ENCODE measurements around the gene CFAP119.
"Not testable (repeated sequence)": the region's sequence is repeated elsewhere in the genome, so short reads cannot be mapped to it uniquely, and the experiment has no call there.

Gene CFAP119

GRCh38 chr16:30761928-30762902 is at the start of gene CFAP119, which contains the start of gene RNF40:
CFAP119 (minus strand) TSS chr16:30762062; CDS start chr16:30761748, 314 bp downstream.
RNF40 (plus strand) TSS chr16:30762322; CDS start chr16:30762546, 224 bp downstream.
- DNase-seq, result peak; percentile 97

GRCh38 chr16:30809675-30810074 is 47.8 kb upstream of the CFAP119 start:
- DNase-seq, result not testable (repeated sequence)

- DNase-seq, result not testable (repeated sequence)
Observed at GRCh38 chr16:30808890-30809426, 47.1 kb upstream of the CFAP119 start.

GRCh38 chr16:30808146-30808545 is 46.3 kb upstream of the CFAP119 start:
- no peak for DNase-seq

- DNase-seq, result peak; percentile 92
Observed at GRCh38 chr16:30805370-30806169, 43.7 kb upstream of the CFAP119 start.

- DNase-seq, result peak; percentile 50
Observed at GRCh38 chr16:30805056-30805369, 43.2 kb upstream of the CFAP119 start.

- DNase-seq, result no peak
Observed at GRCh38 chr16:30802936-30803335, 41.1 kb upstream of the CFAP119 start.

- DNase-seq, result peak; percentile 13
Observed at GRCh38 chr16:30797670-30798309, 35.9 kb upstream of the CFAP119 start.

GRCh38 chr16:30794634-30795033 is 32.8 kb upstream of the CFAP119 start:
- DNase-seq, result no peak

GRCh38 chr16:30793508-30794069 is 31.7 kb upstream of the CFAP119 start:
- DNase-seq, result no peak

GRCh38 chr16:30787613-30788378 is 25.9 kb upstream of the CFAP119 start:
- no peak for DNase-seq

- peak; percentile 75 for DNase-seq
Observed at GRCh38 chr16:30786936-30787612, 25.2 kb upstream of the CFAP119 start, which contains the start of gene ZNF629. ZNF629 (minus strand) TSS chr16:30787205; CDS start chr16:30784482, 2,723 bp downstream.

- peak; percentile 71 for DNase-seq
Observed at GRCh38 chr16:30786115-30786935, 24.5 kb upstream of the CFAP119 start.

- DNase-seq, result no peak
Observed at GRCh38 chr16:30785126-30786106, 23.6 kb upstream of the CFAP119 start.

- no peak for DNase-seq
Observed at GRCh38 chr16:30784215-30784614, 22.4 kb upstream of the CFAP119 start.

GRCh38 chr16:30783280-30784109 is 21.6 kb upstream of the CFAP119 start:
- no peak for DNase-seq

- DNase-seq, result no peak
Observed at GRCh38 chr16:30782486-30783279, 20.8 kb upstream of the CFAP119 start.
